Activated T-cell treated with anti-CD3 and anti-CD28 coated beads for 4 hours (primary cell): ENCODE measurements around the gene ANKS4B.
"Not testable (repeated sequence)": the region's sequence is repeated elsewhere in the genome, so short reads cannot be mapped to it uniquely, and the experiment has no call there.

Source experiments
- DNase-seq: peaks from one replicate; pipeline ENCODE4 v3.0.0-alpha.2; 2020

ANKS4B gene, protein sequence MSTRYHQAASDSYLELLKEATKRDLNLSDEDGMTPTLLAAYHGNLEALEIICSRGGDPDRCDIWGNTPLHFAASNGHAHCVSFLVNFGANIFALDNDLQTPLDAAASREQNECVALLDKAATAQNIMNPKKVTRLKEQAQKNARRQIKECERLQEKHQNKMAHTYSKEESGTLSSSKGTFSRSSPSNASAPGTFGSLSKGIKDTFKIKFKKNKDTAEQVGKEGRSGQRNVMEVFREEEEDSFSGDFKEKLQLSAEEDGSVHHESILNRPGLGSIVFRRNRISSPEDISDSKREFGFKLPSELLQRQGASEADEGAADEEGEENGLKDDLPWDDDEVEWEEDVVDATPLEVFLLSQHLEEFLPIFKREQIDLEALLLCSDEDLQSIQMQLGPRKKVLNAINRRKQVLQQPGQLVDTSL

DNA sequence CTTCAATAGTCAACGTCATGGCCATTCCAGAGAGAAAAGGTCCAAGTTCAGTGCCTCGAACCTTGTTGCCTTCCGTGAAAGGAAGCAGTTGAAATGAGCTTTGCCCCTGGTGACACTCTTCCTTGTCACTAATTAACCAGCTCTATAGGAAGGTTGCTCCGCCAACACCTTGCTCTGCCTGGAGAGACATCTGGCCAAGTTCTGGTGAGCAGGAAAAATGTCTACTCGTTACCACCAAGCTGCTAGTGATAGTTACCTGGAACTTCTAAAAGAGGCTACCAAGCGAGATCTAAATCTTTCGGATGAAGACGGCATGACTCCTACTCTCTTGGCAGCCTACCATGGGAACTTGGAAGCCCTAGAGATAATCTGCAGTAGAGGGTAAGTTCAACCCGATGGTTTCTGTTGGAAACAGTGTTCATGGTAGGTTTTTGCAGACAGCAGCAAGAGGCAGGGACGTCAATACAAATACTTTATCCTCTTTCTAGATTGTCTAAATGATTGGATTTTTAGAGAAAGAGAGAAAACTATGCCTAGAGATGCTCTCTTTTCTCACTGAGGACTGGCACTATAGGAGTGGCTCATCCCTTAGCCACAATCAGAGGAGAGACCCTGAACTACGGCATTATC lies at the start of gene ANKS4B:
Gene ANKS4B (plus strand): TSS at position 179 of the 630 bp plus-strand sequence. CDS start 39 bp downstream, at position 218.
- no peak for DNase-seq

DNA sequence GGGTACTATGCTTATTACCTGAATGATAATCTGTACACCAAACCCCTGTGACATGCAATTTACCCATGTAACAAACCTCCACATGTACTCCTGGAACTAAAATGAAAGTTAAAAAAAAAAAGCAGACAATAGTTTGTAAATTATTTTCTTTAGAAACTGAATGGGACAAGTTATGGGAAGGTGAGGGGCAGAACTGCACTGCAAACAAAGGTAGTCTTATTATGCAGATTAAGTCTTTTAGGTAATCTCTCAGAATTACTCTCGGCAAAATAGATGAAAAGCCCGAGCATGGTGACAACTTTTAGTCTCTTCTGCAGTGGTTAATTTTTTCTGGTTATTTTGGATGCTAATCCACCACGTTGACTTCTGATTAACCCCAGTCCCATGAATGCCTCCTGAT lies 49.5 kb upstream of the ANKS4B start:
- DNase-seq, result no peak

DNA sequence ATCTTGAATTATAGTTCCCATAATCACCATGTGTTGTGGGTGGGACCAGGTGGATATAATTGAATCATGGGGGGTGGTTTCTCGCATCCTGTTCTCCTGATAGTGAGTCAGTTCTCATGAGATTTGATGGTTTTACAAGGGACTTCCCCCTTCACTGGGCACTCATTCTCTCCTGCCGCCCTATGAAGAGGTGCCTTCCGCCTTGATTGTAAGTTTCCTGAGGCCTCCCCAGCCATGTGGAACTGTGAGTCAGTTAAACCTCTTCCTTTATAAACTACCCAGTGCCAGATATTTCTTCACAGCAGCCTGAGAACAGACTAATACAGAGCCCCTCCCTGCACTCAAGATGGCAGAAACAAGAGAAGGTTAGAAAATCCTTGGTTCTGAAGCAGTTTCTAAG lies 48.7 kb upstream of the ANKS4B start:
- no peak for DNase-seq

DNA sequence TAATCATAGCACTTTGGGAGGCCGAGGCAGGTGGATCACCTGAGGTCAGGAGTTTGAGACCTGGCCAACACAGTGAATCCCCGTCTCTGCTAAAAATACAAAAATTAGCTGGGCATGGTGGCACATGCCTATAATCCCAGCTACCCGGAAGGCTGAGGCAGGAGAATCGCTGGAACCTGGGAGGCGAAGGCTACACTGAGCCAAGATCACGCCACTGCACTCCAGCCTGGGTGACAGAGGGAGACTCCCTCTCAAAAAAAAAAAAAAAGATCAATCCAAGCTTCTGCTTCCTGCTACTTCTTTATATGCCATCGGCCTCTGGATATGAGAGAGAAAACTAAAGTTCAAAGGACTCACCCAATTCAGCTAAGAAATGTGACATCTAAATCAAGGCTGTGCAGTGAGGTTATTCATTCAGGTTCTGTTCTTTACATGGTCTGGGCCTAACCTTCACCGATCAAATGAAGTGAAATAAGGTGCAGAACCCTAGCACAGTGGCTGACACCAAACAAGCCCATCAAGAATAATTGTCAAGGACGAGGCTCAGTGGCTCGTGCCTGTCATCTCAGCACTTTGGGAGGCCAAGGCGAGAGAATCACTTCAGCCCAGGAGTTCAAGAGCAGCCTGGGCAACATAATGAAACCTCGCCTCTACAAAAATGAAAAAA lies 47.7 kb upstream of the ANKS4B start:
- DNase-seq, result no peak

DNA sequence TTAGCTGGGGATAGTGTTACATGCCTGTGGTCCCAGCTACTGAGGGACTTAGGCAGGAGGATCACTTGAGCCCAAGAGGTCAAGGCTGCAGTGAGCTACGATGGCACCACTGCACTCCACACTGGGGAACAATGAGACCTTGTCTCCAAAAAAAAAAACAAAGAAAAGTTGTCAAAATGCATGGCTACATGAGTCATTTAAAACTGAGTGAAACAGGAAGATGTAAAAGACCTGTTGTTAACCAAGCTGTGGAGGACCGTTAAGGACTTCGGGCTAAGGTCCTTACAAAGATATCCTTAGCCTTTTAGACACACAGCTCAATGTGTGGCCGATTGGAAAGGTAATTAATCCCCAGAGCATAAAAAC lies 47.2 kb upstream of the ANKS4B start:
- DNase-seq, result no peak

DNA sequence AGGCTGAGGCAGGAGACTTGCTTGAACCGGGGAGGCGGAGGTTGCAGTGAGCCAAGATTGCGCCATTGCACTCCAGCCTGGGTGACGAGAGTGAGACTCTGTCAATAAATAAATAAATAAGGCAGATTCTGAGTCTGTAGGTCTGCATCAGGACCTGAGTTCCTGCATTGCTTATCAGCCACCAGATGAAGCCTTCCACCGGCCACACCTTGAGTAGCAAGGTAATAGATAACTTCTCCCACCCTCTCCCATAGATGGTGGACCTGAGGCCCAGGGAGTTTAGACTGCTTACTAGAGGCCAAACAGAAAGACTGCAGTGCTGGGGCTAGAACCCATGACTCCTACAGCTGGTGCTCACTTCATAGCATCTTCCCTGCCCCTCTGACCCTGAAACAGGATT lies 44.2 kb upstream of the ANKS4B start:
- no peak for DNase-seq

DNA sequence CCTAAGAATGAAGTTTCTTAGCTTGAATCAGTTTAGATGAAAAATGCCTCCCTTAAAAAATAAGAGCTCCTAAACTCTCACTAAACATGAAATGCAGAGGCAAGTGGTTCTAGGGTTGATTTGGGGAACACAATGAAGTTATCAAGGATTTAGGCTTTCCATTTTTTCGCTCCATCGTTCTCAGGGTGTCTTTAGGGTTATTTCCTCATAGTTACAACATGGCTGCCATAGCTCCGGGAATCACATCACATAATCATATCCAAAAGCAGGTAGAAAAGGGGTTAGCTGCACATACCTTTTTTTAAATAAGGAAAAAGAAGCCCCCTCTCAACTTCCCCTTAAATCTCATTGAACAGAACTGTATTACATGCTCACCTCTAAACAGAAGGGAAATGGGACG lies 43.5 kb upstream of the ANKS4B start:
- no peak for DNase-seq

DNA sequence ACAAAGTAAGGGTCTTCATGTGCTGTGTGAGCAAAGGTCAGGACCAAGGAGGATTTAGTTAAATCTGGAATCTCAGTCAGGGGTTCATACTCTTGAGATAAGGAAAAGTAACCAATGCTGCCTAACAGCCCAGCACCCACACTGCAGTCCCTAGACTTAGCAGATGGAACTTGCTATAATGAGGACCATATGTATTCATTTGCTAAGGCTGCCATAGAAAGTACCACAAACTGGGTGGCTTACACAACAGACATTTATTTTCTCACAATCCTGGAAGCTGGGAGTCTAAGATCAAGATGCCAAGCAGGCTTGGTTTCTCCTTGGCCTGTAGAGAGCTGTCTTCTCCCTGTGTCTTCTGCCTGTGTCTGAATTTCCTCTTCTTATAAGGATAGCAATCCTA lies 42.9 kb upstream of the ANKS4B start:
- DNase-seq, result no peak

DNA sequence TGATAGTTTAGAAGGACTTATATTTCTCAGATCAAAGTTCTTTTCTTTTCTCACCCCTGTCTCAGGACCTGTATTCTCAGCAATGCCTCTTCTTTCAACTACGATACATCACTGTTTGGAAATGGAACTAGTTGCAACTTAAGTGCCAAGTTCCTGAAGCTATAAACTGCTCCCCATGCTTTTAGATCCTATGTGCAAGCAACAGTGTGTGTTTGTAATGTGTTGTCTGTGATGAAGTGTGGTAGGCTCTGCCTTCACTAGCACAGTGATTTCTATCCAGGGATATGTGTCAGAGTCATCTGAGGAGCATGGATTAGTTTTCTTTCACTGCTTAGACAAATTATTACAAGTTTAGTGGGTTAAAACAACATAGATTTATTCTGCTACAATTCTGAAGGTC lies 40.5 kb upstream of the ANKS4B start:
- no peak for DNase-seq

DNA sequence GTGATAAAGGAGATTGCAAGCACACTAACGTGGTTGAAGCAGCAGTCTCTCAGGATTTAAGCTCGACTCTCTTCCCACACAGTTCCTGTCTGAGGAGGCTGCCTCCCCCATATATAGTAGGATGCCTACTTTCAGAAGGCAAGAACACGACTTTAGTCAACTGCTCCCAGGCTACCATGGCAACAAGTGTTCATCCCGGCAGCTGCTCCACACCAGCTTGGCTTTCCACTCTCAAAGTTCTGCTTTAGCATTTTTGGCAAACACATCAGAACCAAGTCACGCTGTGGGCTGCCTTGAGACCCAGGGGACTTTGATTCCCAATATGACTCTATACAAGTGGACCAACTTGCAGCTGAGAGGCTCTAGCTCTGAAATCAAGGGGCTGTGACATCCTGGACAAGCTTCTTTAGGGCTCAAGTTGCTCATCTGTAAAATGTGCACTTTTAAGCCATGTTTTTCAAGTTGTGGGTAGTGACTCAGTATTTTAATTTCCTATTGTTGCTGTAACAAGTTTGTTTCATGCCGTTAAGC lies 38.7 kb upstream of the ANKS4B start:
- no peak for DNase-seq

DNA sequence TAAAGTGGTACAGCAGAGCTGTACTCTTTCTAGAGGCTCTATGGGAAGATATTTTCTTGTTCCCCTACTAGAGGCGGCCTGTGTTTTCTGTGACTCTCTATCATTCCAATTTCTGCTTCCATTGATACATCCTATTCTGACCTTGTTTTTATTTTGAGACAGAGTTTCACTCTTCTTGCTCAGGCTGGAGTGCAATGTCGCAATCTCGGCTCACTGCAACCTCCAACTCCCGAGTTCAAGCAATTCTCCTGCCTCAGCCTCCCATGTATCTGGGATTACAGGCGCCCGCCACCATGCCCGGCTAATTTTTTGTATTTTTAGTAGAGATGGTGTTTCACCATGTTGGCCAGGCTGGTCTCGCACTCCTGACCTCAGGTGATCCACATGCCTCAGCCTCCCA lies 38.2 kb upstream of the ANKS4B start:
- DNase-seq, result not testable (repeated sequence)

DNA sequence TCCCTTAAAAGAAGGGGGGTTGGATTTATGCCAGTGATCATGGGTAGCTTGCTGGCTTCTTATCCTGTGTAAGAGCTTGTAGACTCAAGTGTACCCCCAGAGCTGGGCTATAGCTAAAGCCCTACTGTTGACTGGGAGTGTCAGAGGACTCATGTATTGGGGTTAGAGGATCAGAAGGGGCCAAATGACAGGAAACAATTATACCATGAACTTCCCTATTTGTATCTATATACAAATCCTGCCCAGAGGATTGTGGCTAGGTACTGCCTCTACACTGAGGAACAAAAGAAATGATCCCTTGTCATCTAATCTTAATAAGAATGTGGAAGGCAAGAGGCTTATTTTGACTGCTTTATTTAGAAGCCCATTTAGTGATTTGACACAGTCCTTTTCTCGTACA lies 36.4 kb upstream of the ANKS4B start:
- no peak for DNase-seq

DNA sequence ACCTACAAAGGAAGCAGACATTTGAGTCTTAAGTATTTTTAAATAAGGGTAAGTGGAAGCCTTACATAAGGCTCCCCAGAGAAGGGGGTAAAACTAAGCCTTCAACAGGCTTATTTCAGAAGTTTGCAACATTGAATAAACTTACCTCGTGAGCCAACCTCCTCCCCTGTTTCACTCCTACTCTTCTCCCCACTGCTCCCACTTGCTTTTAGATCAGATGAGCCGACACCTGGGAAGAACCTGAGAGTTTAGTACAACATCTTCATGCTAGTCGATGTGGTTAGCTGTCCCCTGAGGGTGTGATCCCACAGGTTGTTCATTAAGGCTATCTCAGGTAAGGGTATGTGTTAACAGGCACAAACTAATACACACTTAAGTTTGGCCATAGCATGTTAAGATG lies 35.9 kb upstream of the ANKS4B start:
- DNase-seq, result no peak

DNA sequence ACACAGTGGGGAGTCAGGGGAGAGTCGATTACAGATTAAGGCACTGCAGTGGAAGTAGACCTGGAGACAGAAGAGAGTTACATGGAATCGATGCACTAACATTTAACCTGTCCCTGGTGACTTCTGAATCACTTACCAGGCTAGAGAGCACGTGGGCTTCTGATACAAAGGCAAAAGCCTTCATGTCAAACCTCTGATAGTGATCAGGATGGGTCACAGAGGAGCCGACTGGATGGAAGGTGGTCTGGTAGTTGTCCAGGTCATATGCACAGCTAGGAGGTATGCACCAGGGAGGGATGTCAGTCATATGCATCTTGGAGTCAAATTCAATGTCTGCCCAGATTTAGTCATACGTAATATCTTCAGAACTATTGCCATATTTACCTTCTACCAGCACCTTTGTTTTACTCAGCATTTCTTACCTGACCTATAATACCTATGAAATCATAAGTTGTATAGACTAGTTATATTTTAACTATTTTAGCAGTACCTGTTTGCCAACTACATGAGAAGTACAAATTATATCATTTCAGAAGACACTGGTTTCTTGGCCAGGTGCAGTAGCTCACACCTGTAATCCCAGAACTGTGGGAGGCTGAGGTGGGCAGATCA lies 33.8 kb upstream of the ANKS4B start:
- no peak for DNase-seq

DNA sequence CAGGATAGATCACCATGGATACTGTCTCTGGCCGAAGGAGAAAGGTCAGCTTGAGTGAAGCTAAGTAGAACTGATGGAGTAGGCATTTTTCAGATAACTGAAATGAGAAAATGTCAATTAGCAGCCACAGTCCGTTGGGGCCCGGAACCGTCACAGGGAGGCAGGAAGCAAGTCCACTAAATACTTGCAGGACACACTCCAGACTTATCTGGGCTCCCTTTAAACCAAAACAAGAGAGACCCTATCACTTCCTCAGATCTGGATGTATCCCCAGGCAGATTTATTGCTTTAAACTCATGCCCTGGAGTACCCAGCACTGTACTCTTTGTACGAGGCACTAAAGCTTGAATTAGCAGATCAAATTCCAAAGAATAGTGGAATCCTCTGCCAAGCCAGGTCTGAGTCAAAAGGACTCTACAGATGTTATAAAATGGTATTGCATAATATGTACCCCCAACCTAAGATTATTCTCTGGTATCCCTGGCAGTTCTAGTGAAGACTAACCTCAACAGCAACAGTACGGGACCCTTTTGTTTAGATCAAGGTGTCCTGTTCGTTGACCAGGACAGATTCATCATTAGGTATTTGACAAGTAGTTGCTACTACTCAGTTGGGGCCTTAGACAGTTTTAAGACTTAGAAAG lies 30.2 kb upstream of the ANKS4B start:
- no peak for DNase-seq

DNA sequence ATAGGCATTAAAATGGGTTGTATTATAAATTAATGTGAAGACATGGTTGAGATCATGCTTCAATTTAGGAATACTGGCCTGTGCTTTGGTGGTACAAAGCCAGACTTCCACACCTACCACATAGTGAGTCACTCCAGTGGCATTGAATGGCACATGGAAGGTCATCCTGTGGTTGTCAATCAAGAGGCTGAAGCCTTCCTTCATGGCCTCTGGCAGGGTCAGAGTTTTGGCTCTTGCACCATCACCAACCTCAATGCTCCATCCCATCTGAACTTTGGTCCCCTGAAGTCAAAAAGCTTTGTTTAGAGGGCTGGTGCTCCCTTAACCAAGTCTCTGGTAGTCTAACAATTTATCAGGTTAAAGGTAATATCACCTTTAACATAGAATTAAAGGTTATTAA lies 28.2 kb upstream of the ANKS4B start:
- DNase-seq, result no peak

DNA sequence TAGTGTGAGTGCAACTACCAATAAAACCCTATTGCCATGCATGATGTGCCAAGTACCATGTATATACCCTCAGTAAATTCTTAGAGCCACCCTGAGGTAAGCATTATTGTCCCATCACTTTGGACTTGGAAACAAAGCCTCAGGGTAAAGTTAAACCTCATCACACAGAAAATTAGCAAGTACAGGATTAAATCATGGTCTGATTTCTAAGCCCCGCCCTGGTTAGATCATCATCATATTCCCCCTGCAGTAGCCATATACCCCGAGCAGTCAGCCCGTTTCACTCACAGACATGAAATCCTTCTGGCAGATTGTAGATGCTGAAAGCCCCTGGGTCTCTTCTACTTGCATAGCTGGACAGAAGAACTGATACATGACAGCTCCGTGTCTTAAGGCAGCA lies 26.9 kb upstream of the ANKS4B start:
- no peak for DNase-seq

DNA sequence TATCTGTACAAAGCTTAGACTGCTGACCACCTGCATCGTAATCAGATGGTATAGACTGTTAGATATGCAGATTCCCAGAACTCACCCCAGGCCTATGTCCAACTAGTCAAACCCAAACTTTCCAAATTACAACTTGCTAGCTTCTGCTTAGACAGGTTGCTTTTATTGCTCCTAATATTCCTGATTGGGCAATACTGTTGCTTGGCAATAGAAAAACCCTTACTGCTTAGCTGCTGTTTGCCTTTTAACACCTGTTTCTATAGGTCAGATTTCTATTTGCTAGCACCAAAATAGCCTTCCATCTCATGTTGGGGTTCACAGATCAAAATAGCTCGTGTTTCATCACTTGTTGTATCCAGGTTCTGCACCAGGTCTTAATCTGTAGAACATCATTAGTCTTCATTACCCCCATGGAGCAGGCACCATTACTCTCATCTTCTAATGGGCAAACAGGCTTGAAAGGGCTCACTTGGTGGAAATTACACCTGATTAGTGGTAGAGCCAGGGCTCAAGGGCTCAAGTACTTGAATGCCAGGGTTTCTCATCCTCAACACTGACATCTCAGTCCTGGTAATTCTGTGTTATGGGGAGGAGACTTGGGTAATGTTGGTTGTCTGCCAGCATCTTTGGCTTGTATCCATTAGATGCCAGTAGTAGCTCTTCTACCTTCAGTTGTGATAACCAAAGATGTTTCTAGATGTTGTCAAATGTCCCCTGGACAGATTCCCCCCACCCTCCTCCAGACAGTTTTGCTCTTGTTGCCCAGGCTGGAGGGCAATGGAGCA lies 24.9 kb upstream of the ANKS4B start:
- no peak for DNase-seq

DNA sequence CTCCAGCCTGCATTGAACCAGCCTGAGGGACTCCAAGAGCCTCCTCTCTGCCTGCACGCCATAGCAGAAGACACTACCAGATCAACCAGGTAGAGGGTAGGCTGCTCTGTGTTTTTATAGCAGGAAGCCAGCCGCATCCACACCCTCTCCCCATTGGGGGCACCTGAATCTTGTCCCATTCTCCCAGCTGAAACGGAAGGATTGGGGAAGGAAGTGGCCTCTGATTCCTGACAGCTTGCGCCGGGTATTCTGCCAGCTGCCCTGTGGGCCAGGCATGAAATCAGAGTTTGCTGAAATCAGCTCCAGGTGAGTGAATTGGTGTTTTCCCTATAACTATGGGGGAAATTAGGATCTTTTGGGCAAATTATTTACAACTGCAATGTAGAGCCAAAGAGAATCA lies 22.0 kb upstream of the ANKS4B start, which contains the start of gene ZP2:
Gene ZP2 (minus strand): TSS at position 89 of the 400 bp plus-strand sequence. CDS start 27 bp downstream, at position 62.
- DNase-seq, result no peak

DNA sequence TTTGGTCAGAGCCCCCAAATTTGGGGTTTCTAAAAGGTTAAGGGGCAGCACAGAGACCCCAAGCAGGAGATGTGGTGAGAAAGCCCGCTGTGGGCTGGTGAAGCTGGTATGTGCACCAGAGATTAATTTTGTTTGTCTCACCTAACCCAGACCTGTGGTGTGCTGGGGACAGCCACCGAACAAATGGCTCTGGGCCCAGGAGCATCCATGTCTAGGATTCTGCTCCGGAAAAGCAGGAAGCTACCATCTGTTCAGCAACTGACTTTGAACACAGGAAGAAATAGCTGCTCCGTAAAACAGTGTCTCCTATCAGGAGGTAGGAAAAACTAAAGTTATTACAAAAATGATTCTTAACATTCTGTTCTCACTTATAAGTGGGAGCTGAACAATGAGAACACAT lies 19.4 kb upstream of the ANKS4B start:
- no peak for DNase-seq

DNA sequence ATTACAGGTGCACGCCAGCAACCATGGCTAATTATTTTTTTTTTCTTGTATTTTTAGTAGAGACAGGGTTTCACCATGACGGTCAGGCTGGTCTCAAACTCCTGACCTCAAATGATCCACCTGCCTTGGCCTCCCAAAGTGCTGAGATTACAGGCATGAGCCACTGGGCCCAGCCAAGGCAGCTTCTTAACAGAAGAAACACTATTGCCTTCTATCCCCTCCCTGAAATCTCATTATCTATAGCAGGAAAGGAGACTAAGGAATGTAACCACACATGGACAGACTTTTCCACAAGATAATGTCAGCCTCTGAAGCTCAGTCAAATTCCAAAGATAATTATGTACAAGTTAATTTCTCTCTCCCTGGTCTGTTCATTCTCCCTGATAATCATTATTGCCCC lies 16.4 kb upstream of the ANKS4B start:
- no peak for DNase-seq

DNA sequence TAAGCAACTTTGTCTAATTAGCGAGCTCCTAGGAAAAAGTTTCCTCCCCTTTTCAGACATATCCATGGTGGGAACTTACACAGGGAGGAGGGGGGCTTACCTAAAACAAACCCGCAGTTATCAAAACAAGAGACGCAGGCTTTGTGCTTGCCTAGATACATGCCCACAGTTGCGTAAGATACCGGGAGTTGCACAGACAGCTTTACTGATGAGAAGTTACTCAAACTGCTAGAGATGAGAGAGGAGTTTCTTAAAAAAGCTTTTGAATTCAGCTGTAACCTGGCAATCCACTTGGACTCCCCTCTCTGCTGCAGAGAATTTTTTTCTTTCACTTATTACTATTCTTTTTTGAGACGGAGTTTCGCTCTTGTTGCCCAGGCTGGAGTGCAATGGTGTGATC lies 15.3 kb upstream of the ANKS4B start:
- DNase-seq, result no peak
